GM12878 (cell line): ENCODE results near the gene PHAF1. TPM values are rescaled to one million over a fixed set of nuclear protein-coding genes. Genes with fewer than 3 reads are reported as not detected.

ENCODE experiments used
- ATAC-seq: fragments of 200-7000 bp; cut with Tn5 transposase; 3 replicates; pipeline ENCODE4 v1.9.1; 2020; ENCODE audit warnings: mild to moderate bottlenecking, moderate library complexity
- BruUV-seq: library from RNA; stranded (reverse); fragments of 400-500 nt; replicated peaks from 2 replicates; lab custom pipeline; 2021; lab: Mats Ljungman, UMichigan
- CTCF ChIA-PET: fragments of 300-600 bp; sonication (Branson Sonifier 250); formaldehyde crosslinking; extraction: SDS; loops from one replicate; lab custom pipeline; 2021; ENCODE audit warnings: inconsistent platforms; lab: Yijun Ruan, JAX
- POLR2A ChIA-PET: fragments of 350-600 bp; formaldehyde crosslinking; extraction: SDS; loops from one replicate; lab custom pipeline; 2021; ENCODE audit warnings: inconsistent platforms; lab: Charles Lee
- RAD21 ChIA-PET: fragments of 300-600 bp; sonication (Branson Sonifier 250); formaldehyde crosslinking; loops from one replicate; lab custom pipeline; 2023; ENCODE audit warnings: antibody characterized with exemption; ENCODE audit not compliant: unreplicated experiment; lab: Charles Lee
- SMC1A ChIA-PET: fragments of 300-600 bp; sonication (Branson Sonifier 250); formaldehyde crosslinking; loops from one replicate; lab custom pipeline; 2023; ENCODE audit not compliant: unreplicated experiment, uncharacterized antibody; lab: Charles Lee
- DNase-seq: peaks from one replicate; pipeline ENCODE4 v3.0.0-alpha.2; 2011; ENCODE audit warnings: low read depth, low spot score
- FAIRE-seq: peaks from 3 replicates; lab custom pipeline; 2011; peaks lifted over from hg19 to GRCh38; lab: Jason Lieb, UNC
- H2AFZ ChIP-seq: 2 replicates; pipeline ENCODE4 v1.6.0; 2011; ENCODE audit warnings: low read depth, low read length, control low read depth; ENCODE audit not compliant: control insufficient read depth
- H3K27ac ChIP-seq: 2 replicates; pipeline ENCODE4 v1.5.1; 2011; ENCODE audit warnings: control low read depth; ENCODE audit not compliant: control insufficient read depth, insufficient read depth
- H3K27me3 ChIP-seq, 2 experiments: replicated peaks in 1 of 2; 2 replicates each; pipeline versions ENCODE4 v1.6.0 to v1.6.1; 2011; ENCODE audit warnings: low read length in 1 of 2; ENCODE audit not compliant: control insufficient read depth in 2 of 2, insufficient read depth in 2 of 2
- H3K36me3 ChIP-seq, 2 experiments: 2 replicates each; pipeline ENCODE4 v1.5.1; 2011; ENCODE audit warnings: low read length in 1 of 2; ENCODE audit not compliant: control insufficient read depth in 2 of 2, insufficient read depth in 2 of 2
- H3K4me1 ChIP-seq: 2 replicates; pipeline ENCODE4 v1.6.1; 2011; ENCODE audit warnings: mild to moderate bottlenecking, low read length, moderate library complexity, mixed read lengths; ENCODE audit not compliant: control insufficient read depth, insufficient read depth
- H3K4me2 ChIP-seq: 2 replicates; pipeline ENCODE4 v1.6.0; 2011; ENCODE audit warnings: control low read depth; ENCODE audit not compliant: control insufficient read depth, insufficient read depth
- H3K4me3 ChIP-seq: fragments of 200-600 bp; sonication (generic); 2 replicates; pipeline ENCODE4 v1.5.1; 2016
- H3K79me2 ChIP-seq: 2 replicates; pipeline ENCODE4 v1.6.0; 2011; ENCODE audit warnings: low read length; ENCODE audit not compliant: control insufficient read depth, insufficient read depth
- H3K9ac ChIP-seq: 2 replicates; pipeline ENCODE4 v1.8.0; 2011; ENCODE audit warnings: low read length, control low read depth, mixed read lengths; ENCODE audit not compliant: control insufficient read depth, insufficient read depth
- H3K9me3 ChIP-seq: replicated peaks from 3 replicates; pipeline ENCODE4 v1.5.1; 2011; ENCODE audit warnings: mild to moderate bottlenecking, low read length; ENCODE audit not compliant: control insufficient read depth, insufficient read depth
- H4K20me1 ChIP-seq: 2 replicates; pipeline ENCODE4 v1.6.0; 2011; ENCODE audit not compliant: control insufficient read depth, insufficient read depth
- BMI1 ChIP-seq: fragments of 450-650 bp; IDR thresholded peaks from 2 replicates; pipeline ENCODE4 v1.6.1; 2016; ENCODE audit warnings: mild to moderate bottlenecking, moderate library complexity, borderline replicate concordance
- CBX3 ChIP-seq: fragments of 200-600 bp; sonication (generic); IDR thresholded peaks from 2 replicates; pipeline ENCODE4 v1.6.1; 2016; ENCODE audit warnings: low read depth, borderline replicate concordance
- FOS ChIP-seq: IDR thresholded peaks from 3 replicates; pipeline ENCODE4 v1.6.1; 2011; ENCODE audit warnings: borderline replicate concordance; ENCODE audit not compliant: insufficient read length; ENCODE audit errors: extremely low read depth
- JUND ChIP-seq: IDR thresholded peaks from 2 replicates; pipeline ENCODE4 v1.6.1; 2012; ENCODE audit warnings: low read depth, mild to moderate bottlenecking, low read length, improper control_type of control experiment, moderate library complexity
- KAT2A ChIP-seq: conservative IDR thresholded peaks from 2 replicates; pipeline ENCODE4 v1.6.1; 2011; ENCODE audit warnings: low read depth, low read length; ENCODE audit not compliant: control insufficient read depth
- LARP7 ChIP-seq: fragments of 450-650 bp; IDR thresholded peaks from 2 replicates; pipeline ENCODE4 v1.6.1; 2017; ENCODE audit warnings: mild to moderate bottlenecking
- MYB ChIP-seq: fragments of 150-350 bp; IDR thresholded peaks from 2 replicates; pipeline ENCODE4 v1.6.1; 2014; ENCODE audit warnings: mild to moderate bottlenecking, low read depth, low read length, borderline replicate concordance
- NFYA ChIP-seq: IDR thresholded peaks from 2 replicates; pipeline ENCODE4 v1.6.1; 2011; ENCODE audit warnings: low read depth, mild to moderate bottlenecking, low read length, improper control_type of control experiment, borderline replicate concordance
- POLR2A ChIP-seq: IDR thresholded peaks from 2 replicates; pipeline ENCODE4 v1.6.1; 2011; ENCODE audit warnings: low read depth, mild to moderate bottlenecking, low read length
- POLR2AphosphoS2 ChIP-seq: IDR thresholded peaks from 2 replicates; pipeline ENCODE4 v1.6.1; 2011; ENCODE audit warnings: low read depth, mild to moderate bottlenecking, low read length, improper control_type of control experiment, moderate library complexity
- RAD21 ChIP-seq: IDR thresholded peaks from 2 replicates; pipeline ENCODE4 v1.6.1; 2011; ENCODE audit warnings: mild to moderate bottlenecking, low read depth, low read length, moderate library complexity; ENCODE audit not compliant: insufficient read depth
- SIN3A ChIP-seq: IDR thresholded peaks from 2 replicates; pipeline ENCODE4 v1.6.1; 2012; ENCODE audit warnings: low read depth, low read length, improper control_type of control experiment
- ZNF384 ChIP-seq: IDR thresholded peaks from 2 replicates; pipeline ENCODE4 v1.6.1; 2012; ENCODE audit warnings: low read depth, mild to moderate bottlenecking, low read length, improper control_type of control experiment, borderline replicate concordance
- ZZZ3 ChIP-seq: IDR thresholded peaks from 2 replicates; pipeline ENCODE4 v1.6.1; 2011; ENCODE audit warnings: low read depth; ENCODE audit not compliant: control insufficient read depth, insufficient read length
- WGBS: methylation state at CpG from one replicate; pipeline ENCODE4 v1.1.6; 2016; ENCODE audit warnings: low lambda C conversion rate; ENCODE audit not compliant: insufficient replicate concordance, insufficient coverage; ENCODE audit errors: missing lambda C conversion rate; 5-methylcytosine and 5-hydroxymethylcytosine counted together
- in situ Hi-C: fragments of 300-500 bp; cut with MboI; formaldehyde crosslinking; loops from 9 replicates; pipeline ENCODE4 v1.14.3; 2018; ENCODE audit warnings: mixed read lengths
- intact Hi-C: fragments of 100-400 bp; cut with micrococcal nuclease; formaldehyde crosslinking; loops from one replicate; pipeline ENCODE4 v1.14.2; 2022; ENCODE audit not compliant: unreplicated experiment
- polyA plus RNA-seq, 11 experiments: library from polyadenylated mRNA; depleted of rRNA in 4 of 11; unstranded in 6 of 11; stranded (reverse) in 5 of 11; fragments of >200 nt; fragmentation: Nextera tagmentation in 4 of 11; fragmentation: Illumina TruSeq in 1 of 11; extraction: Ambion mirVana in 4 of 11; extraction: Trizol in 1 of 11; gene quantifications; 1 replicate in 1 of 11; 2 replicates in 10 of 11; pipeline versions ENCODE4 v1.2.1 to v1.2.3, GENCODE V29; 2011 to 2016; ENCODE audit warnings: inconsistent platforms in 2 of 11, missing spikeins in 2 of 11, low read depth in 1 of 11
- total RNA-seq, 4 experiments: library from RNA; depleted of rRNA in 3 of 4; stranded (reverse); fragments of >200 nt in 3 of 4; fragmentation: Illumina TruSeq in 1 of 4; extraction: Trizol in 1 of 4; gene quantifications; 2 replicates each; pipeline versions ENCODE4 v1.2.1 to v1.2.3, GENCODE V29; 2013 to 2021
- TF ChIP-seq, protein P1 (sequence below): fragments of 450-650 bp; IDR thresholded peaks from 2 replicates; pipeline ENCODE4 v1.6.1; 2014; ENCODE audit warnings: mild to moderate bottlenecking
- TF ChIP-seq, protein P2 (sequence below): fragments of 450-650 bp; IDR thresholded peaks from 2 replicates; pipeline ENCODE4 v1.6.1; 2016; ENCODE audit warnings: mild to moderate bottlenecking, moderate library complexity, borderline replicate concordance
- TF ChIP-seq, protein P3 (sequence below): fragments of 450-650 bp; IDR thresholded peaks from 2 replicates; pipeline ENCODE4 v1.6.1; 2017; ENCODE audit warnings: low read depth, mild to moderate bottlenecking, moderate library complexity

The PHAF1 gene
- total and polyA plus RNA-seq, 10 of the 15 experiments (the other 5 are each of a cell fraction or from before 2014, with no cell fraction given) = 4.5 to 20.9 (median 14.9) TPM

DNA sequence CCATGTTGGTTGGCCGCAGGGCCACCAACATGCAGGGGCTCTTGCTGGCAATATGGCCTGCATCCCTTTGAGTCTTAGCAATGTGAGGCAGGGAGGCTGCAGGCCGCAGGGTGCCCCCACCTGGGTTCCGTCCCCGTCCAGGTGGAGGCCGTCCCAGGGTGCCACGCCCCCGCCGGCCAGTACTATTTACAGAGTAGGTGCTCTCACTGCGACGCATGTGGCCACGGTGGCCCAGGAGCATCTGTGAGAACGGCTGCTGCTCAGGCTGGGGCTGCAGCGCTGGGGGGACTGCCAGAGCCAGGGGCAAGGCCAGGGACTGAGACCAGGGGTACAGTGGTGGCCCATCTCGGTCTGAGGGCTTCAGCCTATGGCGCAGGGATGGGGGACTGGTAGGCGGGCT lies 70.4 kb downstream of the PHAF1 start (continued):
- TF ChIP-seq, protein P1, sequence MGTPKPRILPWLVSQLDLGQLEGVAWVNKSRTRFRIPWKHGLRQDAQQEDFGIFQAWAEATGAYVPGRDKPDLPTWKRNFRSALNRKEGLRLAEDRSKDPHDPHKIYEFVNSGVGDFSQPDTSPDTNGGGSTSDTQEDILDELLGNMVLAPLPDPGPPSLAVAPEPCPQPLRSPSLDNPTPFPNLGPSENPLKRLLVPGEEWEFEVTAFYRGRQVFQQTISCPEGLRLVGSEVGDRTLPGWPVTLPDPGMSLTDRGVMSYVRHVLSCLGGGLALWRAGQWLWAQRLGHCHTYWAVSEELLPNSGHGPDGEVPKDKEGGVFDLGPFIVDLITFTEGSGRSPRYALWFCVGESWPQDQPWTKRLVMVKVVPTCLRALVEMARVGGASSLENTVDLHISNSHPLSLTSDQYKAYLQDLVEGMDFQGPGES = no peak

DNA sequence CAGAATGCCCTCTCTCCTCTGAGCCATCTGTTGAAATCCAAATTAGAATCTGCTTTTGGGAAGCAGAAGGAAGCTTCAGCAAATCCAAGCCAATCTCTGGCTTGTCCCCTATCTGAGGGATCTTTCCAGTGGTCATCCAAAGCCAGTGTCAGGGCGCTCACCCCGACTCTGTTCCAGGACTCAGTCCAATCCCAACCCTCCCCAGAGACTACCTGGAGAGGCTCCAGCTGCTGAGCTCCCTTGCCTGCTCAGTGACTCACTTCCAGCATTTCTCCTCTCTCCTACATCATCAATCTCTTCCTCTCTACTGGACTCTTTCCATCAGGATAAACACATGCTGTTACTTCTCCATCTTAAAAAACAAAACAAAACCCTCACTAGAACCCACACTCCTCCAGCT lies 71.6 kb downstream of the PHAF1 start:
- Histone ChIP-seq H3K4me2 (0 out of 2 replicates have a peak overlapping the region, but pooled peaks have one; percentile 38), H3K36me3 (no peaks in the 10 kb centered on the region), H3K9ac (no peak overlapping the region), H4K20me1 (no peaks in the 10 kb centered on the region; the same call in 1 of the 2 replicates), H3K79me2 (peaks cover 5% of the 10 kb centered on the region), H2AFZ (no peak overlapping the region), H3K27me3 (peaks cover 0 to 3% of the 10 kb centered on the region in 2 experiments; a peak in 2 of 4 replicates), H3K9me3 (no peaks in the 10 kb centered on the region), H3K4me1 (peaks cover 13% of the 10 kb centered on the region), H3K27ac (no peak overlapping the region), H3K4me3 (no peak overlapping the region)
- ChIA-PET RAD21 (interaction anchor here (1.9 kb wide), 1 partner anchor 22 kb away, joined by 4 read pairs; the partner anchor contains the start of genes FBXL8 and TRADD), POLR2A (no interaction called here), SMC1A (interaction anchor here (0.7 to 1.5 kb wide), 3 partner anchors 12 to 163 kb away, joined by 3 to 5 read pairs (median 4); partner anchors contain the start of gene TMEM208), CTCF (interaction anchor here (0.6 to 3.2 kb wide), 8 partner anchors 8 to 163 kb away, joined by 3 to 28 read pairs (median 4); partner anchors contain the start of genes FBXL8, NOL3 and TRADD)
- FAIRE-seq = no peak
- 75% methylated on average over 2 of the region's 2 CpGs for WGBS
- in situ Hi-C loops = no loop called here
- intact Hi-C loops = no loop called here
- ATAC-seq = no peak
- DNase-seq = no peak
- BruUV-seq = no TSS peak
- TF ChIP-seq LARP7 (no peak), KAT2A (no peak), JUND (no peak), FOS (no peak), CBX3 (no peak), MYB (no peak), NFYA (no peak), POLR2A (no peak), SIN3A (no peak), RAD21 (no peak), BMI1 (no peak), POLR2AphosphoS2 (no peak), ZZZ3 (no peak), ZNF384 (no peak)
- TF ChIP-seq, protein P2, sequence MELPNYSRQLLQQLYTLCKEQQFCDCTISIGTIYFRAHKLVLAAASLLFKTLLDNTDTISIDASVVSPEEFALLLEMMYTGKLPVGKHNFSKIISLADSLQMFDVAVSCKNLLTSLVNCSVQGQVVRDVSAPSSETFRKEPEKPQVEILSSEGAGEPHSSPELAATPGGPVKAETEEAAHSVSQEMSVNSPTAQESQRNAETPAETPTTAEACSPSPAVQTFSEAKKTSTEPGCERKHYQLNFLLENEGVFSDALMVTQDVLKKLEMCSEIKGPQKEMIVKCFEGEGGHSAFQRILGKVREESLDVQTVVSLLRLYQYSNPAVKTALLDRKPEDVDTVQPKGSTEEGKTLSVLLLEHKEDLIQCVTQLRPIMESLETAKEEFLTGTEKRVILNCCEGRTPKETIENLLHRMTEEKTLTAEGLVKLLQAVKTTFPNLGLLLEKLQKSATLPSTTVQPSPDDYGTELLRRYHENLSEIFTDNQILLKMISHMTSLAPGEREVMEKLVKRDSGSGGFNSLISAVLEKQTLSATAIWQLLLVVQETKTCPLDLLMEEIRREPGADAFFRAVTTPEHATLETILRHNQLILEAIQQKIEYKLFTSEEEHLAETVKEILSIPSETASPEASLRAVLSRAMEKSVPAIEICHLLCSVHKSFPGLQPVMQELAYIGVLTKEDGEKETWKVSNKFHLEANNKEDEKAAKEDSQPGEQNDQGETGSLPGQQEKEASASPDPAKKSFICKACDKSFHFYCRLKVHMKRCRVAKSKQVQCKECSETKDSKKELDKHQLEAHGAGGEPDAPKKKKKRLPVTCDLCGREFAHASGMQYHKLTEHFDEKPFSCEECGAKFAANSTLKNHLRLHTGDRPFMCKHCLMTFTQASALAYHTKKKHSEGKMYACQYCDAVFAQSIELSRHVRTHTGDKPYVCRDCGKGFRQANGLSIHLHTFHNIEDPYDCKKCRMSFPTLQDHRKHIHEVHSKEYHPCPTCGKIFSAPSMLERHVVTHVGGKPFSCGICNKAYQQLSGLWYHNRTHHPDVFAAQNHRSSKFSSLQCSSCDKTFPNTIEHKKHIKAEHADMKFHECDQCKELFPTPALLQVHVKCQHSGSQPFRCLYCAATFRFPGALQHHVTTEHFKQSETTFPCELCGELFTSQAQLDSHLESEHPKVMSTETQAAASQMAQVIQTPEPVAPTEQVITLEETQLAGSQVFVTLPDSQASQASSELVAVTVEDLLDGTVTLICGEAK = no peak
- TF ChIP-seq, protein P3, sequence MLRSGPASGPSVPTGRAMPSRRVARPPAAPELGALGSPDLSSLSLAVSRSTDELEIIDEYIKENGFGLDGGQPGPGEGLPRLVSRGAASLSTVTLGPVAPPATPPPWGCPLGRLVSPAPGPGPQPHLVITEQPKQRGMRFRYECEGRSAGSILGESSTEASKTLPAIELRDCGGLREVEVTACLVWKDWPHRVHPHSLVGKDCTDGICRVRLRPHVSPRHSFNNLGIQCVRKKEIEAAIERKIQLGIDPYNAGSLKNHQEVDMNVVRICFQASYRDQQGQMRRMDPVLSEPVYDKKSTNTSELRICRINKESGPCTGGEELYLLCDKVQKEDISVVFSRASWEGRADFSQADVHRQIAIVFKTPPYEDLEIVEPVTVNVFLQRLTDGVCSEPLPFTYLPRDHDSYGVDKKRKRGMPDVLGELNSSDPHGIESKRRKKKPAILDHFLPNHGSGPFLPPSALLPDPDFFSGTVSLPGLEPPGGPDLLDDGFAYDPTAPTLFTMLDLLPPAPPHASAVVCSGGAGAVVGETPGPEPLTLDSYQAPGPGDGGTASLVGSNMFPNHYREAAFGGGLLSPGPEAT = no peak
